ENCODE data around the gene DISC1.

Gene DISC1

GRCh38 chr1:232057896-232058274 lies 431.3 kb downstream of the DISC1 start:
- no peak for DNase-seq

GRCh38 chr1:232059726-232060374 lies 433.3 kb downstream of the DISC1 start:
- peak; percentile 80 for DNase-seq

GRCh38 chr1:232062967-232063366 lies 436.4 kb downstream of the DISC1 start:
- no peak for DNase-seq

GRCh38 chr1:232066521-232066920 lies 439.9 kb downstream of the DISC1 start:
- peak; percentile 74 for DNase-seq

- no peak for DNase-seq
Observed at GRCh38 chr1:232074265-232074664, 447.7 kb downstream of the DISC1 start.

- no peak for DNase-seq
Observed at GRCh38 chr1:232077809-232078208, 451.2 kb downstream of the DISC1 start.

- no peak for DNase-seq
Observed at GRCh38 chr1:232084584-232085223, 458.1 kb downstream of the DISC1 start.

GRCh38 chr1:232090816-232091215 lies 464.2 kb downstream of the DISC1 start:
- DNase-seq = no peak
